SIG-M5 (cell line): ENCODE results near the gene PLEKHA6.

ENCODE experiments used
- DNase-seq: peaks from one replicate; lab custom pipeline; 2025; lab: John Stamatoyannopoulos, UW

PLEKHA6 gene

DNA sequence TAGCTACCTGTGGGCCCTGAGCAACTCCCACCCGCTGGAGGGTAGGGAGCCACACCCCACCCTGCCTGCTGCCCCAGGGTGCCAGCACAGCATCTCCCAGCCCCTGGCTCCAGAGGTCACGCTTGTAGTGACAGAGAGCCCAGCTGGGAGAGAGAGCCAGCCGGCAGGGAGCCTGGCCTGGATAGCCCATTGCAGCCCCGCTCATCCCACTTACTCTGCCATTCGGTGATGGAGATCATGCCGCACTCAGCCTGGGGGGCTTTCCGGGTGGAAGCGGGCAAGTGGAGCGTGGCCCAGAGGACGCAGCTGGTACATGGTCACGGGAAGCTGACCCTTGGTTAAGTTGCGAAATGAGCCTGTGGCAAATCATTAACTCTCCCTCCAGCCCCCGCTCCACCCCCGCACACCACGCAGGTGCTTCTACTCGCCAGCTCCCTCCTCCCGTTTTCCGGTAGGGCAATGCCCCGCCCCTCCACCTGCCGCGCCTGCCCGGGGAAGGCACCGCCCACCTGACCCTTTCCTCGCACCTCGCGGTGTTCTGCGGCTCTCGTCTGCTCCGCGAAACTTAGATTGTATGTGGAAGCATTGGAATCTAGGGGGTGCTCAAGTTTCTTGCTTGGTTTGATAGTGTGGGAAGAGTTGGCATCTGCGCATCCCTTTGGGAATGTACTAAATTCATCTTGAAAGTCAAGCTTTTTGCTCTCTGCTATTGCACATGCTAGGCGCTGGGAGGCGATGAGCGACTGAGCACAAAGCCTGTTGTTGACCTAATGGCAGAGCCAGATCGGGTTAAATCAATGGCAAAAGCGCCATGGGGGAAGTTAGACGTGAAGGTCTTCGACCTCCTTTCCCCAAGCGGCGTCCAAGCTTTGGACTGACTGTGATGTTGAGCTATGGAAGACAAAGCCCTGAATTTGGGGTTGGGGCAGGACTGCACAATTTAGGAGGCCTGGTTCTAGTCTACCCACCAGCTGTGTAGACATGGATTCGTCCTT lies 145.8 kb downstream of the PLEKHA6 start, which contains the start of gene GOLT1A:
Gene GOLT1A (minus strand): TSS at position 321 of the 995 bp plus-strand sequence. CDS start 82 bp downstream, at position 239.
- no peak for DNase-seq

DNA sequence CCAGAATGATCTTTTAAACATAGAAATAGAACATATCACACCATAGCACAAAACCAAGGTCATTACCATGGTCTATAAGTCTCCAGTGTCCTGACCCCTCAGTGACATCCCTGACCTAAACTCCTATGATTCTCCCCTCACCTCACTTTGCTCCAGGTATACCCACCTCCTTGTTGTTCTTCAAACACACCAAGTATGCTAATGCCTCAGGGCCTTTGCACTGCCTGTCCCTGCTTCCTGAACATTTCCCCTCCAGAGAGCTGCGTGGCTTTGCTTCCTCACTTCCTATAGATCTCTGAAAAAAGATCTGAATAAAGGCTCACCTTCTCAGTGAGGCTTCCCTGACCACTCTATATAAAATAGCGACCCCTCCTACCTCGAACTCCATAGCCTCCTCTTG lies 147.0 kb downstream of the PLEKHA6 start:
- no peak for DNase-seq

DNA sequence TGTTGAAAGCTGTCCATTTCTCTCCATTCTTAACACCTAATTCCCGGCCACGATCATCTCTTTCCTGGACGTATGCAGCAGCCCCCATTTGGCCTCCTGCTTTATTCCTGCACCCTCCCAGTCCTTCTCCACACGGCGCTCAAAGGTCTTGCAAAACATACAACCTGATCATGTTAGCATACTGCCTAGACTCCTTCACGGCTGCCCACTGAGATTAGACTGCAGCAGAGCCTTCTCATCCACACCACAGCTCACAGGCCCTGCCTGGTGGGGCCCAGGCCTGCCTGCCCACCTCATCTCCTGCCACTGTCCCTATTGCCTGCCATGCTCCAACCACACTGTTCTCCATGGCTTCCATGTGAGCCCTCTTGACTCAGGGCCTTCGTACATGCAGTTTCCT lies 148.7 kb downstream of the PLEKHA6 start:
- DNase-seq, result no peak

DNA sequence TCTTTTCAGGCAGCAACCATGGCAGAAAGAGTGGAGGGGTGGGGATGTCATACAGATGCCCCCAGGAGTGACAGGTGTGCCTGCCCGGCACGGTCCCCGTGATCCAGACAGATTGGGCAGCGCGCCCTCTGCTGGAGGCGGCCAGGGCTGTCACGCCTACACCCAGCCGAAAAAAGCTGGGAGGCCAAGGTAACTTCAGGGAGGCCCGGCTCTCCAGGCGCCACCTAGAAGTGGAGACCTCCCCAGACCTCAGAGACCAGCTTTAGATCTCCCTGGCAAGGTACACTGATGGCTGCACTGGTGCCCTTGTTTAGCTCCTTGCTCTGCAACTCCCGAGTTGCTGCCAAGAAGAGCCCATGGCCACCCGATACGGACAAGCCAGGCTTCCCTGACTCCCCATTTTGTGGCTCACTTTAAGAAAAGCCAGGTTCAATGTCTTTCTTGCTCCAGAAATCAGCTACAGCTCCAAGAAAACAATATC lies 152.6 kb downstream of the PLEKHA6 start:
- DNase-seq, result no peak

DNA sequence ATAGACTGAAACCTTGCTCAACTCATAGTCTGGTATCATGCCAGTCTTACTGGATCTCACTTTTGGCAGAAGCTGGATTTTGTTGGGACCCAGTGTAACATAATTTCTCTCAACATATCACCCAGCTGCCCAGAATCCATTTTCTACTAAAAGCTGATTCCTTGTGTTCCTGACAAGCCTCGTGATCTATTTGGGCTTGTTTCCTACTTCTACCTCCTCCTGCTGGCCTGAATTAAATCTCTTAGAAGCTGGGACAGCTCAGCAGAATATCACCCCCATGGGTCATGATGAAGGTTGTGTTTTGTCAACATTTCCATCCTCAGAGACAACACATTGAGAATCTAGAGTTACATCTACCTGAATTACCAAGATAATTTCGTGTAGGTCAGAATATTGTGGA lies 153.6 kb downstream of the PLEKHA6 start:
- DNase-seq, result no peak

DNA sequence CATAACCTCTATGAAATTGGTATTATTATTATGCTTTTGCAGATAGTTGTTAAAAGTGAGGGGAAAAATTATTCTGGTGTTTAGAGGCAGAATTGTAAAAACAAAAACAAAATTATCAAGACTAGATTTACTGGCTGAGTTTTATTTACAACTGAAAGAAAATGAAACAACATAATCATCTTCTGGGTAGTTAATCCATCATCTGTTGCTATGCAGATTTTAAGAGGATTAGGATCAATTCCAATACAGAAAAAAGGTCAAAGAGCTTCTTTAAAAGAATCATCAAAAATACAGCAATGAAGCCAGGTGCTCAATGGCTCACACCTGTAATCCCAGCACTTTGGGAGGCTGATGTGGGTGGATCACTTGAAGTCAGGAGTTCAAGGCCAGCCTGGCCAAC lies 154.2 kb downstream of the PLEKHA6 start:
- DNase-seq, result no peak

DNA sequence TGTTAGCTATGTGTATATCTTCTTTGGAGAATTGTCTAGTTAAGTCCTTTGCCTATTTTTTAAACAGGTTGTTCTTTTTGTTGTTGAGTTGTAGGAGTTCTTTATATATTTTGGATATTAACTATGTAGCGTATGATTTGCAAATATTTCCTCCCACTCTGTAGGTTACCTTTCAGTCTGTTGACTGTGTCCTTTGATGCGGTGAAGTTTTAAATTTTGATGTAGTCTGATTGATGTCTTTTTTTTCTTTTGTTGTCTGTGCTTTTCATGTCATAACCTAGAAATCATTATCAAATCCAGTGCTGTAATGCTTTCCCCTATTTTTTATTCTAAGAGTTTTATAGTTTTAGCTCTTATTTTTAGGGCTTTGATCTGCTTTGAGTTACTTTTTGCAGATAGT lies 154.8 kb downstream of the PLEKHA6 start:
- no peak for DNase-seq

DNA sequence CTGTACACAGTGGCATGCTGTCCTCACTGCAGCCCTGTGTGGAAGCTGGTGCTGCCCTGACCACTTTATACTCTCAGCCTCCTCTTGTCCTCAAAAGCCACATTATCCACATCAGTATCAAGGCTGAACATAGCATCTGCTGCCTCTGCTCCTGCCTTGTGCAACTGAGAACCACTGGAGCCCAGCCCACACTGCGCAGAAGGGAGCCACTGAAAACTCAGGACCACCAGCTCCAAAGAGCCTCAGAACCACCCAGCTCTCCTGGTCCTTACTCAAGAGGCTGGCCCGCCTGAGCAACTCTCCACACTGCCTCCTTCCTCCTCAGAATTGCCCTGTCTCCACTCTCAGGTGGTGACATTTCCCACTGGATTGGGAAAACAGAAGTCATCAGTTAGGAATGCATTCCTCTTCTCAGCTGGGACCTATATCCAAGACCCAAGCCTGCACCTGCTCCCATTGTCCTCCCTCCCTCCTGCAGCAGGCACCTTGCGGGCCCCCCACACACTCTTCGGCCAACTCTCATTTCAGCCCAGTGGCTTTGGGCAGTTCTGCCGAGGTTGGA lies 156.4 kb downstream of the PLEKHA6 start:
- no peak for DNase-seq

DNA sequence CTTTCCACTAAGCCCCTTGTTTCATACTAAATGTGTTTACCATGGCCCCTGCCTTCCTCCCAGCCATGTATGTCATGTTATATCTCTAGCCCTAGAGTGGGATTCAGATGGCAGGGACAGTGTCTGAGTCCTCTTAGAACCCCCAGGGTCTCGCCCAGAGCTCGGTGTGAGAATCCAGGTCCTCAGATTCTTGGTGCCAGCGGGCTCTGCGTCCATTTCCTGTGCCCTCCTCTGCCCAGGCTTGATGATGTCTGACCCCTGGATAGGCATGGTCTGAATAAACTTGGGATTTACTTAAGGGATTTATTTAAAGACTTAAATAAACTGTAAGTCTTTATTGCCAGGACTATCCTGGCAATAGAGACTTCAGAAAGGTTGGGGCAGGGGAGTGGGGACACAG lies 157.2 kb downstream of the PLEKHA6 start:
- no peak for DNase-seq

DNA sequence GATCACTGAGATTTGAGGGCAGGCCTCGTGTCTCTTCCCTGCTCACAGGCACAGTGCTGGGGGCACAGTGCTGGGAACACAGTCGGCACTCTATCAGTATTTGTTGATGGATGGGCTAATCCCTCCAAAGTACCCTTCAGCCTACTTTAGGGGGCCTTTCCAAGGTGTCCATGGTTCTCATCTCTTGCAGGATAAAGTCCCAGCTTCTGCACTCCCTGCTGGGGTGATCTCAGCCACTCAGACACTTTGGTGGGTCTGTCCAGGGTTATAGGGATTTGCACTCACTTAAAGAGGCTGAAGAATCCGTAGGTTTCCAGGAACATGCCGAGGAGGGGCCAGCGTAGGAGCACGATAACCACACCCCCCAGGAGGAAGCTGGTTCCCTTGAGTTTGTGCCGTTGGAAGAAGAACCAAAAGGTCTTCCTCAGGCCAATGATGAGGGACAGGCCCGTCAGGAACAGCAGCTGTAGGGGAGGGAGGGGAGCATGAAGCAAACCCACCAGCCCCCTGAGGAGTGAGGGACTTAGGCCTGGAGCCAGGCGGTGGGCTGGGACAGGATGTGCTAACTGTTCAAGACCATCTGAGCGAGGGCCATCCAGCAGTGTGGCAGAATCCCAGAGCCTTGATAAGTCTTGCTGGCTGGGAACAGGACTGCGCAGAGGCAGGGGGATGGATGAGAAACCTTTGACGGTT lies 158.2 kb downstream of the PLEKHA6 start:
- no peak for DNase-seq

DNA sequence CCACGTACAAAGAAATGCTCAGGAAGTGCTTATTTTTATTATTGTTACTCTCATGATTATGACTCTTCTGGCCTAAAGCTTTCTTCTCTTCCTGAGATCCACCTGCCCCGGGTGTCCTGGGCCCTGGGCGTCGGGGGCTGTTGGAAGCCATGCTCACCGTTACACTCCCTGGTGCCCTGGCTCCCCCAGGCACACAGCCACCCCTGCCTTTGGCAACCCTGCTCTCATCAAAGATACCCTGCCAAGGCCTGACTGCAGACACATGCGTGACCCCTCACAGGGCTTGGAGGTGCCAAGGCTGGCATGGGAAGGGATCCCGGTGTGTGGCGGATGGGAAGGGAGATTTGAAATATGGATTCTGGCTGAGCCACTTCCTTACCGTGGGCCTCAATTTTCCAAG lies 160.2 kb downstream of the PLEKHA6 start:
- no peak for DNase-seq

DNA sequence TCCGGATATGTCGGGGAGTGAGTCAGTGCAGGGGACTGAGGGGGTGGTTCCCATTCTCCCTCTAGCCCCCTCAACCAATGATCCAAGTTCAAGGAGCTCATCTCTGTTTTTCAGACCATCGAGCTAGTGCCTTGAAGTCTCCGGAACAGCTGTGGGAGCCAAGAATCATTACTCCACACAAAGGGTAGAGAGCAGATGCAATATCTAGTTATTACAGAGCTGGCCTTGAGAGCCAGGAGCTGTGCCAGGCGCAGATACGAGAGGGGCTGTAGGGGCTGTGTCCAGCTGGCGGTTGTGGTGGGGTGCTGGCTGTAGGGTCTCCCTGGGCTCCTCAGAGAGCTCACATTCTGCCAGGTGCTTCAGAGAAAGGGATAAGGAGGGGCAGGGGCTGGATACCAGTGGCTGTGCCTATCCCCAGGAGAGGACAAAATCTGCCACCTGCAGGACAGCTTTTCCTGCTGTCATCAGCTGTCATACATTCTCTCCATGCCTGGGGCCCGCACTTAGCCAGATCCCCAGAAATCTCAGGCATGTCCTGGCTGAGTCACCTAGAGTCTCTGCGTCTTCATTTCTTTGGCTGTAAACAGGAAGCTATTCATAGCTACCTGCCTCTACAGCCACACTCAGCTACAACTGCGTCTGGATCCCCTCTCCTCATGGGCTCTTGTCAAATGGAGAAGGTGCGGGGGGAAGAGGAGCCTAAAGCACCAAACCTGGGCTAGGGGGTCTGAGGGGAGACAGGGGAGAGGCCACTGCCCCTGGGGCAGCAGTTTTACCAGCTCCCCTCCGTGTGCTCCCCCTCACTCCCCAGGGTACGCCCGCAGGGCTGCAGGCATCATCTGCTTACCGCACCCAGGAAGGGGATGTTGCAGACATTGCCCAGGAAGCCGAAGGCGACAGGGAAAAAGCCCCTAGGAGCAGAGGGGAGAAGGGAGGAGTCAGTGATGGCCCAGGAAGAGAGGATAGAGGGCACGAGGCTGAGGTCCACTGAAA lies 161.1 kb downstream of the PLEKHA6 start:
- DNase-seq, result no peak

DNA sequence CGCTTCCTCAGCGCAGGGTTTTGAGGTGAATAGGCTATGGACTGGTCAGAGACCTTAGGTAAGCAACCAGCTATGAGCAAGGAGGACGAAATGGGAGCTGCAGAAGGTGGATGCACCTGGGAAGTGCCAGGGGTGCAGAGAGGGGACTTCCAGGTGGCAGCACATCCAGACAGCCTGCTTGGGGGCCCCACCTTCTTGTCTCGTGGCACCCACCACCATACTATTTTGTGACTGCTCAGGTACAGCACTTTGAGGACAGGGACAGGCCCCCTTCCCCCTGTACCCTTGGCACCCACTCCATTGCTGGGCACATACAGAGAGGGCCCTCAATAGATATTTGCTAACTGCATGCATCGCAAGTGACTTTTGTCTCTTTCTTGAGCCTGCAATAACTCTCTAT lies 162.7 kb downstream of the PLEKHA6 start:
- DNase-seq, result no peak

DNA sequence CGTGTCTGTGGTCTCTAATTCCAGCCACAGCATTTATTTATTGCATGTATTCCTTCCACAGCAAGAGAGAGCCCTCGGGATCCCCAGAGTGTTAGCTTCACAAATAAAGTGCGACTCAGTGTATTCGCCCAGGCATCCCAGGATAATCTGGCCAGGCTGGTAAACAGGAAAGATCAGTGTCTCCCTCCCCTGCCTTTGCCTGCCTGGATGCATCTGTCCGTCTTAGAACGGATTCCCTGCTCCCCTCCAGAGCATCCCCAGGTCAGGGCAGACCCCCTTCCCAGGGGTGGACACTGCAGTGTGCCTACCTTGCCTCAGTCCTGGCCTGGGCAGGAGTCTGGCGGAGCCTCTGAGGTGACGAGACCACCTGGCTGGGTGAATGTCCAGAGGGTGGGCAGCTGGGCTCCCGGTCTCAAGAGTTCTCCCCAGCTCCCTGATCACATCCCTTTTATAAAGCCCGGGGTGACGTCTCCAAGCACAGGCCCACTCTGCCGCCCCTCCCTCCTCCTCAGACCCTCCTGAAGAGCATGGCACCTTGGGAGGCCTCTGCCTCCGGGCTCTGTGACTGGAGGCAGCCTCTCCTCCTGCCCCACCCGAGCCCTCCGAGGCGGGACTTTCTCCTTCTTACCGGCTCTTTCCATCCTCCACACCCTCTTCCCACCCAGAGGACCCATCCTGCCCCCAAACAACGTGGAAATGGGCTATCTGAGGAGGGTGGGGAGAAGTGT lies 163.5 kb downstream of the PLEKHA6 start, which contains the start of gene KISS1:
Gene KISS1 (minus strand): TSS at position 424 of the 728 bp plus-strand sequence. CDS start 3,615 bp downstream, outside the sequence.
- DNase-seq, result no peak

DNA sequence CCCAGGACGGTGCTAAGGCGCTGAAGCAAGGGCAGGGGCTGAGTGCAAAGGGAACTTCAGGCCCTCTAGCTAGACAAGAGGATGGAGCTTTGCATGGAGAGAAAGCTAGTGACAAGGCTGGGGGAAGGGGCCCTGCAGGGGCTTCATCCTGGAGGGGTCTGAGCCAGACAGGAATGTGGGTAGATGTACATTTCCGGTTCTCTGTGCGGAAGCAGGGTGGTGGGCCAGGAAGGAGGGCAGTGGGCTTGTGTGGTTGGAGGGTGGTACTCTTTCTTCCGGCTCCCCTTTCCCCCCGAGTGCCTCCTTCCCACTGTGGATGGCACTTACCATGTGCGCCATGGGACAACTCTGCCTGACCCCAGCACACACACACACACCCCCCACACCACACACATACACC lies 165.0 kb downstream of the PLEKHA6 start:
- DNase-seq, result no peak

DNA sequence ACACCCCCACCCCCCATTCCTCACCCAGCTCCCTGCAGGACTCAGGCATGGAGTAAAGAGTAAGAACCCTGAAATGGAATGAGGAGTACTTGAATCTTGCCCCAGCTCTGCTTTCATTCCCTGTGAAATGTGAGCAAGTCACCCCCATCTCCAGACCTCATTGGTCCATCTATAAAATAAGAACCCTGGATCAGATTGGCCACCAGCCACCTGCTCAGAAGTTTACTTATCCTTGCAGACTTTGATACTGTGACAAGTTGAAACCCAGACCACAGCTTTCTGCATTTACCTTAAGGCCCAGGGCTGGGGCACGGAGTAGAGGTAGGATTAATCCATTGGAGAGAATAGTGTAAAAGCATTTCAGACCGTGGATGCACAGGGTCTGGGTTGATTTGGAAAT lies 165.6 kb downstream of the PLEKHA6 start:
- DNase-seq, result no peak

DNA sequence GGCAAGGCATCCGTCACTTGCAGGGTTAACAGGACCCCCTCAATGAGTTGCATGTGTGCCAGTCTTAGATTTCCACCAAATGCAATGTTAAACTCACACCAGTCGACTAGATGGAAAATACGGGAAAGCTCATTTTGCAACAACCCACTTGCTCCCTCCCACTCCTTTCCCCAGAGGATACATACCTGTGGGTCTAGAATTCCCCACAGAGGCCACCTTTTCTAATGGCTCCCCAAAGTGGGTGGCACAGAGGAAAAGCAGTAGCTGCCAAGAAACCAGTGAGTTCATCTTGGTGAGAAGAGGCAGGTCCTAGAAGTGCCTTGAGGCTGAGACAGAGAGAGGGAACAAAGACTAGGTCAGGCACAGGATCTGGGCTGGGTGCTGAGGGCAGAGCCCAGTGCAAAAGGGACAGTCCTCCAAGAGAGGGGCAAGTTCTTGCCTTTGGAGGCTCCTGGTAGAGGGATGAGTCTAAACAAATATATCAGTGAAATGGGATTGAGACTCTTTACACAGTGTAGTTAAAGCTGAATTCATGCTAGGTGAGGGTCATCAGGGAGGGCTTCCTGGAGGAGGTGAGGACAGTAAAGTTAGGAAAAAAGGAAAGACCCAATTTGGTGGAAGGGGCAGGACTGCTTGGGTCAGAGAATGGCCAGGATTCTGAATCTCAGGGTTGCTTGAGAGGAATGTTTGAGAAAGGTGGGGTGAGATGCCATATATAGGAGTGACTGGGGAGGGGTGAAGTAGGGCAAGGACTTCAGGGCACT lies 167.0 kb downstream of the PLEKHA6 start:
- no peak for DNase-seq

DNA sequence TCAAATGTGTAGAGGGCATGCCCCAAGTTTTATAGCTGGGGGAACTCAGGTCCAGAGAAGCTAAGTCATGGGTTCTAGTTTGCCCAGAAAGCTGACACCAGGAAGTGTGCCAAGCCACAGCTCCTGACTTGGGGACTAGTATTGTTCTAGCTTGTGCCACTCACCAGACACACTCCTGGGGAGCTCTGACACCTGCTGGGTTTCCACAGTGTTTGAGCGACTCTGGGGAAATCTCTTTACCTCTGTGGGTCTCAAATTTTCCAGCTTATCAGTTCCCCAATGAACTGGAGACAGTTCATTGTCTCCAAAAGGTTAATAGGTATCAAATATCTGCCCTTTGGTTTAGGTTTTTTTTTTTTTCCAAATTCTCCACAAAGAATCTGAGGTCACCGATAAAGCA lies 167.7 kb downstream of the PLEKHA6 start:
- DNase-seq, result no peak

DNA sequence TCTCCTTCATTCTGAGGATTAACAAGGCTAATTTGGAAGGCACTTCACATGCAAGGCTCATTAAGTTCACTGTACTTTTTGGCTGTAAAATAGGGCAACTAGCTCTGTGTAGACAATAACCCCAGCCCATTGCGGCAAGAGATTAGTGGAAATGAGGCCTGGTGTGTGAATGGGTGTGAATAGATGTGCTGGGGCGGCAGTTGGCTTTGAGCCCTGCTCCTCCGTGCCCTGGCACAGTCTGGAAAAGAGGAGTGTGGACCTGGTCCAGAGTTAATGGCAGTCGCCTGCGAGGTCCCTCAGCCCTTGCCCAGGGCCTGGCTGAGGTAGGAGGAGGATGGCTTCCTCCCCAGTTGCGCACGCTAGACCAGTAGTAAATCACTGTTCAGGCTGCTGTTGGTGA lies 168.3 kb downstream of the PLEKHA6 start:
- DNase-seq, result no peak
